MM.1S (cell line): ENCODE data around the gene MYOZ3.

Experiments
- CTCF ChIP-seq: fragments of 300-600 bp; sonication (generic); IDR thresholded peaks from 2 replicates; pipeline ENCODE4 v1.5.1; 2016; ENCODE audit warnings: antibody characterized with exemption, low read length, mixed read lengths
- EZH2 ChIP-seq: fragments of 300-600 bp; sonication (generic); optimal IDR thresholded peaks from 2 replicates; pipeline ENCODE3; 2017; ENCODE audit warnings: low read depth, mild to moderate bottlenecking, antibody characterized with exemption, low read length, mixed read lengths
- EZH2phosphoT487 ChIP-seq: fragments of 300-600 bp; sonication (generic); IDR thresholded peaks from 2 replicates; pipeline ENCODE4 v1.6.1; 2018; ENCODE audit warnings: antibody characterized with exemption, low read length

GRCh38 chr5:150648294-150649107 is 12.6 kb upstream of the MYOZ3 start:
- no peak for TF ChIP-seq CTCF
- TF ChIP-seq EZH2phosphoT487 = no peak
- TF ChIP-seq EZH2 = no peak
